ENCODE results near the gene CMTM5.
"Not testable (repeated sequence)": the region's sequence is repeated elsewhere in the genome, so short reads cannot be mapped to it uniquely, and the experiment has no call there.

CMTM5 gene

GRCh38 chr14:23379366-23380196, 2.7 kb downstream of the CMTM5 start:
- peak; percentile 56 for DNase-seq (ENCODE audit: low read depth)

- no peak for DNase-seq (ENCODE audit: low read depth)
These were observed 3.5 kb downstream of the CMTM5 start for GRCh38 chr14:23380197-23380914.

GRCh38 chr14:23380976-23381375, 4.1 kb downstream of the CMTM5 start:
- DNase-seq (ENCODE audit: low read depth), result no peak

- no peak for DNase-seq (ENCODE audit: low read depth)
These were observed 5.0 kb downstream of the CMTM5 start for GRCh38 chr14:23381871-23382270.

- no peak for DNase-seq (ENCODE audit: low read depth)
These were observed 5.4 kb downstream of the CMTM5 start for GRCh38 chr14:23382276-23382675.

- no peak for DNase-seq (ENCODE audit: low read depth)
These were observed 6.0 kb downstream of the CMTM5 start for GRCh38 chr14:23382731-23383440.

GRCh38 chr14:23384364-23385080, 7.7 kb downstream of the CMTM5 start:
- DNase-seq (ENCODE audit: low read depth), result no peak

GRCh38 chr14:23385244-23385641, 8.4 kb downstream of the CMTM5 start:
- no peak for DNase-seq (ENCODE audit: low read depth)

- no peak for DNase-seq (ENCODE audit: low read depth)
These were observed 8.9 kb downstream of the CMTM5 start for GRCh38 chr14:23385642-23386265.

- not testable (repeated sequence) for DNase-seq (ENCODE audit: low read depth)
These were observed 9.4 kb downstream of the CMTM5 start for GRCh38 chr14:23386266-23386657.

- DNase-seq (ENCODE audit: low read depth), result no peak
These were observed 10.2 kb downstream of the CMTM5 start for GRCh38 chr14:23386999-23387398.

- DNase-seq (ENCODE audit: low read depth), result no peak
These were observed 11.4 kb downstream of the CMTM5 start for GRCh38 chr14:23387916-23388882.

- no peak for DNase-seq (ENCODE audit: low read depth)
These were observed 12.2 kb downstream of the CMTM5 start for GRCh38 chr14:23388996-23389395.

GRCh38 chr14:23389396-23389795, 12.6 kb downstream of the CMTM5 start:
- DNase-seq (ENCODE audit: low read depth), result no peak

- DNase-seq (ENCODE audit: low read depth), result not testable (repeated sequence)
These were observed 13.0 kb downstream of the CMTM5 start for GRCh38 chr14:23389871-23390270.

- no peak for DNase-seq (ENCODE audit: low read depth)
These were observed 15.8 kb downstream of the CMTM5 start for GRCh38 chr14:23392613-23393012.

GRCh38 chr14:23396126-23396525, 19.3 kb downstream of the CMTM5 start:
- no peak for DNase-seq (ENCODE audit: low read depth)

- no peak for DNase-seq (ENCODE audit: low read depth)
These were observed 20.0 kb downstream of the CMTM5 start for GRCh38 chr14:23396781-23397407.

GRCh38 chr14:23398348-23398747, 21.5 kb downstream of the CMTM5 start:
- no peak for DNase-seq (ENCODE audit: low read depth)

GRCh38 chr14:23399136-23399535, 22.3 kb downstream of the CMTM5 start:
- DNase-seq (ENCODE audit: low read depth), result no peak

Data from stimulated activated CD4-positive, alpha-beta T cell treated with anti-CD3 and anti-CD28 coated beads, Interleukin-2, amount 100 ng/mL, for 4 hours (primary cell).